HG03025 (cell line): Measurements from ENCODE around the gene KCNQ2.
A peak's percentile ranks its signal among the peaks of the same experiment; 100 is the strongest.
"Not testable (repeated sequence)": the region's sequence is repeated elsewhere in the genome, so short reads cannot be mapped to it uniquely, and the experiment has no call there.

Experiments used
- ATAC-seq: cut with Tn5 transposase; IDR thresholded peaks from one replicate; pipeline ENCODE4 v1.9.1; 2021; ENCODE audit warnings: mild to moderate bottlenecking, moderate library complexity; ENCODE audit not compliant: unreplicated experiment, low FRiP score

KCNQ2 gene

GRCh38 chr20:63471981-63472831, at the start of gene KCNQ2:
Gene KCNQ2 (minus strand): TSS chr20:63472655. CDS start chr20:63472463, 192 bp downstream.
- no peak for ATAC-seq

GRCh38 chr20:63521602-63522001, 49.1 kb upstream of the KCNQ2 start:
- ATAC-seq = no peak

- ATAC-seq = peak; percentile 24
Observed at GRCh38 chr20:63520934-63521601, 48.6 kb upstream of the KCNQ2 start.

- peak; percentile 71 for ATAC-seq
Observed at GRCh38 chr20:63520504-63520933, 48.1 kb upstream of the KCNQ2 start, which contains the start of gene PPDPF. Gene PPDPF (plus strand): TSS chr20:63520765. CDS start chr20:63521309, 544 bp downstream.

- ATAC-seq = peak; percentile 38
Observed at GRCh38 chr20:63519668-63520503, 47.4 kb upstream of the KCNQ2 start.

- no peak for ATAC-seq
Observed at GRCh38 chr20:63518946-63519667, 46.7 kb upstream of the KCNQ2 start.

- no peak for ATAC-seq
Observed at GRCh38 chr20:63518351-63518861, 46.0 kb upstream of the KCNQ2 start.

- no peak for ATAC-seq
Observed at GRCh38 chr20:63517376-63518309, 45.2 kb upstream of the KCNQ2 start.

- ATAC-seq = not testable (repeated sequence)
Observed at GRCh38 chr20:63514520-63514919, 42.1 kb upstream of the KCNQ2 start.

GRCh38 chr20:63513207-63513606, 40.8 kb upstream of the KCNQ2 start:
- no peak for ATAC-seq

- ATAC-seq = no peak
Observed at GRCh38 chr20:63509088-63509564, 36.7 kb upstream of the KCNQ2 start.

- no peak for ATAC-seq
Observed at GRCh38 chr20:63508072-63508768, 35.8 kb upstream of the KCNQ2 start.

- ATAC-seq = no peak
Observed at GRCh38 chr20:63507083-63507743, 34.8 kb upstream of the KCNQ2 start.

- ATAC-seq = no peak
Observed at GRCh38 chr20:63505723-63506122, 33.3 kb upstream of the KCNQ2 start.

- ATAC-seq = no peak
Observed at GRCh38 chr20:63505281-63505680, 32.8 kb upstream of the KCNQ2 start.

GRCh38 chr20:63504642-63505041, 32.2 kb upstream of the KCNQ2 start:
- ATAC-seq = no peak

GRCh38 chr20:63503524-63503923, 31.1 kb upstream of the KCNQ2 start:
- ATAC-seq = no peak
